HCT116 (cell line): Measurements from ENCODE around the gene ABLIM1.

Experiments used
- EZH2 ChIP-seq: fragments of 200-600 bp; sonication (generic); IDR thresholded peaks from 2 replicates; pipeline ENCODE4 v1.6.1; 2017; ENCODE audit warnings: antibody characterized with exemption, mixed run types
- EZH2phosphoT487 ChIP-seq: fragments of 200-600 bp; IDR thresholded peaks from 2 replicates; pipeline ENCODE4 v1.6.1; 2018; ENCODE audit warnings: antibody characterized with exemption, borderline replicate concordance
- POLR2A ChIP-seq: IDR thresholded peaks from 2 replicates; pipeline ENCODE4 v1.7.0; 2011; ENCODE audit warnings: borderline replicate concordance; ENCODE audit not compliant: insufficient read depth, insufficient read length; ENCODE audit errors: extremely low read depth
- SIN3A ChIP-seq: IDR thresholded peaks from 2 replicates; pipeline ENCODE4 v1.6.1; 2012; ENCODE audit warnings: low read depth
- SP1 ChIP-seq: IDR thresholded peaks from 2 replicates; pipeline ENCODE4 v1.6.1; 2012; ENCODE audit warnings: low read depth
- YY1 ChIP-seq: IDR thresholded peaks from 2 replicates; pipeline ENCODE4 v1.6.1; 2011; ENCODE audit warnings: low read length, low read depth, moderate library complexity, mild to moderate bottlenecking; ENCODE audit not compliant: insufficient replicate concordance; ENCODE audit errors: extremely low read depth
- ZFX ChIP-seq: fragments of 450-650 bp; IDR thresholded peaks from 2 replicates; pipeline ENCODE4 v1.6.1; 2017
- TF ChIP-seq, protein P1 (sequence below), 3 experiments: fragments of 200-600 bp in 1 of 3; sonication (generic) in 1 of 3; IDR thresholded peaks in 2 of 3; conservative IDR thresholded peaks in 1 of 3; 2 replicates each; pipeline ENCODE4 v1.5.1; 2012 to 2017; ENCODE audit warnings: low read depth in 2 of 3, low read length in 2 of 3, antibody characterized with exemption in 1 of 3, borderline replicate concordance in 1 of 3, control low read depth in 1 of 3, mild to moderate bottlenecking in 1 of 3, mixed read lengths in 1 of 3, mixed run types in 1 of 3, moderate library complexity in 1 of 3; ENCODE audit not compliant: insufficient read depth in 1 of 3
- TF ChIP-seq, protein P2 (sequence below): IDR thresholded peaks from 2 replicates; pipeline ENCODE4 v1.6.1; 2012; ENCODE audit warnings: low read depth
- TF ChIP-seq, protein P3 (sequence below): IDR thresholded peaks from 2 replicates; pipeline ENCODE4 v1.6.1; 2012

DNA sequence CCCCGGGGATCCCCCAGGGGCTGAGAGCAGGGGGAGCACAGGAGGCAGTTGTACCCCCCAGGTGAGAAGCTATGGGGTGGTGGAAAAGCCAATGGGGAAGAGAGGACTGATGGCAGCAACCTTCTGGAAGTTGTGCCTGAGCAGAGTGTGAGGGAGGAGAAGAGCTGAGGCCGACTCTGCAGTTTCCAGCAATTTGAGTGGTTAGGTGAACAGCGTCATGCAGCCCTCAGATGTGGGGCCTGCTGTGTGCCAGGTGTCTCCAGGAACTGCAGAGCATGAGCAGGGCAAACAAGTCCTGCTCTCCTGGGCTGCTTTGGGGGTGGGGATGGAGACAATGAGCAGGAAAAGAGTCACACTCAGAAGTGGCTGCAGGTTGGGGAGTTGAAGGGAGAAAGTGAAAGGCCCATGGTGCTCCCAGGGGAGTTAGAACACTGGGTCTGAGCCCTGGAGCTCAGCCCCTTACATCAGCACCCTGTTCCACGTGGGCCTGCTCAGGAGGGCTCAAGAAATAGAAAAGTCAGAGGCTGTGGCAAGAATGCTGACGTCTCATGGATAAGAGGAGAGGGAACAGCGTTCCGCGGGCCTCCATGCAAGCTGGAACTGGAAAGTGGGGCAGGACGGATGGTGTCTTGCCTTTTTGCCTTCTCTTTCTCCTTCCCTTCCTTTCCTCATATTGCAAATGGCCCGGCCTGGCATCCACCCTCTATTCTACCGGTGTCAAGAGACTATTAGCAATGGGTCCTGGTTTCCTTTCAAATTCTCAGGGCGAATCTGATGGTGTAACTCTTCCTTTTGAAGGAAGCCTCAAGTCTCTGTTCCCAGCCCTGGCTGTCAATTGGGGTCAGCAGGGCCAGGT lies 249.7 kb downstream of the ABLIM1 start:
- TF ChIP-seq, protein P1, sequence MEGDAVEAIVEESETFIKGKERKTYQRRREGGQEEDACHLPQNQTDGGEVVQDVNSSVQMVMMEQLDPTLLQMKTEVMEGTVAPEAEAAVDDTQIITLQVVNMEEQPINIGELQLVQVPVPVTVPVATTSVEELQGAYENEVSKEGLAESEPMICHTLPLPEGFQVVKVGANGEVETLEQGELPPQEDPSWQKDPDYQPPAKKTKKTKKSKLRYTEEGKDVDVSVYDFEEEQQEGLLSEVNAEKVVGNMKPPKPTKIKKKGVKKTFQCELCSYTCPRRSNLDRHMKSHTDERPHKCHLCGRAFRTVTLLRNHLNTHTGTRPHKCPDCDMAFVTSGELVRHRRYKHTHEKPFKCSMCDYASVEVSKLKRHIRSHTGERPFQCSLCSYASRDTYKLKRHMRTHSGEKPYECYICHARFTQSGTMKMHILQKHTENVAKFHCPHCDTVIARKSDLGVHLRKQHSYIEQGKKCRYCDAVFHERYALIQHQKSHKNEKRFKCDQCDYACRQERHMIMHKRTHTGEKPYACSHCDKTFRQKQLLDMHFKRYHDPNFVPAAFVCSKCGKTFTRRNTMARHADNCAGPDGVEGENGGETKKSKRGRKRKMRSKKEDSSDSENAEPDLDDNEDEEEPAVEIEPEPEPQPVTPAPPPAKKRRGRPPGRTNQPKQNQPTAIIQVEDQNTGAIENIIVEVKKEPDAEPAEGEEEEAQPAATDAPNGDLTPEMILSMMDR (IDR thresholded peaks at IDR 0.05 in 2 of 3, conservative IDR thresholded peaks at IDR 0.05 in 1 of 3; ENCODE audit: borderline replicate concordance in 1 of 3, insufficient read depth in 1 of 3, low read depth in 2 of 3, low read length in 2 of 3): no peak
- TF ChIP-seq EZH2 (no peak), YY1 (no peak), POLR2A (no peak), SP1 (no peak), EZH2phosphoT487 (no peak), SIN3A (no peak), ZFX (no peak)
- TF ChIP-seq, protein P2, sequence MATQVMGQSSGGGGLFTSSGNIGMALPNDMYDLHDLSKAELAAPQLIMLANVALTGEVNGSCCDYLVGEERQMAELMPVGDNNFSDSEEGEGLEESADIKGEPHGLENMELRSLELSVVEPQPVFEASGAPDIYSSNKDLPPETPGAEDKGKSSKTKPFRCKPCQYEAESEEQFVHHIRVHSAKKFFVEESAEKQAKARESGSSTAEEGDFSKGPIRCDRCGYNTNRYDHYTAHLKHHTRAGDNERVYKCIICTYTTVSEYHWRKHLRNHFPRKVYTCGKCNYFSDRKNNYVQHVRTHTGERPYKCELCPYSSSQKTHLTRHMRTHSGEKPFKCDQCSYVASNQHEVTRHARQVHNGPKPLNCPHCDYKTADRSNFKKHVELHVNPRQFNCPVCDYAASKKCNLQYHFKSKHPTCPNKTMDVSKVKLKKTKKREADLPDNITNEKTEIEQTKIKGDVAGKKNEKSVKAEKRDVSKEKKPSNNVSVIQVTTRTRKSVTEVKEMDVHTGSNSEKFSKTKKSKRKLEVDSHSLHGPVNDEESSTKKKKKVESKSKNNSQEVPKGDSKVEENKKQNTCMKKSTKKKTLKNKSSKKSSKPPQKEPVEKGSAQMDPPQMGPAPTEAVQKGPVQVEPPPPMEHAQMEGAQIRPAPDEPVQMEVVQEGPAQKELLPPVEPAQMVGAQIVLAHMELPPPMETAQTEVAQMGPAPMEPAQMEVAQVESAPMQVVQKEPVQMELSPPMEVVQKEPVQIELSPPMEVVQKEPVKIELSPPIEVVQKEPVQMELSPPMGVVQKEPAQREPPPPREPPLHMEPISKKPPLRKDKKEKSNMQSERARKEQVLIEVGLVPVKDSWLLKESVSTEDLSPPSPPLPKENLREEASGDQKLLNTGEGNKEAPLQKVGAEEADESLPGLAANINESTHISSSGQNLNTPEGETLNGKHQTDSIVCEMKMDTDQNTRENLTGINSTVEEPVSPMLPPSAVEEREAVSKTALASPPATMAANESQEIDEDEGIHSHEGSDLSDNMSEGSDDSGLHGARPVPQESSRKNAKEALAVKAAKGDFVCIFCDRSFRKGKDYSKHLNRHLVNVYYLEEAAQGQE: no peak
- TF ChIP-seq, protein P3, sequence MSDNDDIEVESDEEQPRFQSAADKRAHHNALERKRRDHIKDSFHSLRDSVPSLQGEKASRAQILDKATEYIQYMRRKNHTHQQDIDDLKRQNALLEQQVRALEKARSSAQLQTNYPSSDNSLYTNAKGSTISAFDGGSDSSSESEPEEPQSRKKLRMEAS: no peak
